AG09309 (cell line): ENCODE data around the gene AKTIP.

Experiments
- DNase-seq: peaks from one replicate; pipeline ENCODE4 v3.0.0-alpha.2; 2010; ENCODE audit warnings: low read depth
- H3K4me3 ChIP-seq: 2 replicates; pipeline ENCODE4 v1.5.1; 2011; ENCODE audit warnings: mild to moderate bottlenecking, low read depth, low read length, moderate library complexity; ENCODE audit not compliant: control insufficient read depth
- TF ChIP-seq, protein P1 (sequence below): IDR thresholded peaks from 2 replicates; pipeline ENCODE4 v1.5.1; 2011; ENCODE audit warnings: mild to moderate bottlenecking, low read depth, low read length, inconsistent platforms; ENCODE audit not compliant: insufficient read depth, control insufficient read depth; ENCODE audit errors: missing control alignments

AKTIP gene

DNA sequence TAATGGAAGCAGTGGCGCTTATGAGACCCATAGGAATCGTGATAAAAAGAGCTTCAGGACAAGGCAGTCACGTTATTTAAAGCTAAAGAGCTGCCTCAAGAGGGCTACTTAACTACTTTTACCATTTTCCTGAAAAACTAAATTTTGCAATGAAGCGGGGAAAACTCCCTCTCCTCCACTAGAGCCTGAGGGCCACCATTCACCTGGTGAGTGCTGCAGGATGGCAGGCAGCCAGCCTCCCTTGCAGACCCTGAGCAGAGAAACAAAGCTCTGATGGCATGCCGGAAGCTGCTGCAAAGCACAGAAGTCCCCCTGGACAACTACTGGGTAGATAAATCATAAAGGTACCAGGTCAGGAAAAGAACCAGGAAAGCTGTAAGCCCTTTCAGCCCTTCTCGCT lies 8.4 kb downstream of the AKTIP start:
- no peak for DNase-seq
- no peak overlapping the region for H3K4me3 ChIP-seq
- TF ChIP-seq, protein P1, sequence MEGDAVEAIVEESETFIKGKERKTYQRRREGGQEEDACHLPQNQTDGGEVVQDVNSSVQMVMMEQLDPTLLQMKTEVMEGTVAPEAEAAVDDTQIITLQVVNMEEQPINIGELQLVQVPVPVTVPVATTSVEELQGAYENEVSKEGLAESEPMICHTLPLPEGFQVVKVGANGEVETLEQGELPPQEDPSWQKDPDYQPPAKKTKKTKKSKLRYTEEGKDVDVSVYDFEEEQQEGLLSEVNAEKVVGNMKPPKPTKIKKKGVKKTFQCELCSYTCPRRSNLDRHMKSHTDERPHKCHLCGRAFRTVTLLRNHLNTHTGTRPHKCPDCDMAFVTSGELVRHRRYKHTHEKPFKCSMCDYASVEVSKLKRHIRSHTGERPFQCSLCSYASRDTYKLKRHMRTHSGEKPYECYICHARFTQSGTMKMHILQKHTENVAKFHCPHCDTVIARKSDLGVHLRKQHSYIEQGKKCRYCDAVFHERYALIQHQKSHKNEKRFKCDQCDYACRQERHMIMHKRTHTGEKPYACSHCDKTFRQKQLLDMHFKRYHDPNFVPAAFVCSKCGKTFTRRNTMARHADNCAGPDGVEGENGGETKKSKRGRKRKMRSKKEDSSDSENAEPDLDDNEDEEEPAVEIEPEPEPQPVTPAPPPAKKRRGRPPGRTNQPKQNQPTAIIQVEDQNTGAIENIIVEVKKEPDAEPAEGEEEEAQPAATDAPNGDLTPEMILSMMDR: no peak

DNA sequence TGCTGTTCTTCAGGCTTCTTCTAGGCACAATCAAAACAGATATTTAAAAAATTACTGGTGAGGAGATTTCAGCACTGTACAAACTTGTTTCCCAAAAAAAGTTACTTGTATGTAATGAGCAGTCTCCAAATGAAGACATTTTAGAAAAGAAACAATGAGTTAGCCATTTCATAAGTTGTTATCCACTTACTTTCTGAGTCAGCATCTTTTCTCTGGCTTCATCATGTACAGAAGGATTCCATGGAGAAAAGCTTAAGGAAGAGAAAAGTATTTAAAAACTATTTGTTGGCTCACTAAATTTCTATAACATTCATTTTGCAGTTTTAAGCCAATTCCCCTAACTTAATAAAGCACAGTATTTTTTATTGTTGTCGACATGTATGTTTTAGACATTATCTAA lies 10.5 kb downstream of the AKTIP start:
- H3K4me3 ChIP-seq: no peak overlapping the region
- no peak for DNase-seq
- TF ChIP-seq, protein P1: no peak

DNA sequence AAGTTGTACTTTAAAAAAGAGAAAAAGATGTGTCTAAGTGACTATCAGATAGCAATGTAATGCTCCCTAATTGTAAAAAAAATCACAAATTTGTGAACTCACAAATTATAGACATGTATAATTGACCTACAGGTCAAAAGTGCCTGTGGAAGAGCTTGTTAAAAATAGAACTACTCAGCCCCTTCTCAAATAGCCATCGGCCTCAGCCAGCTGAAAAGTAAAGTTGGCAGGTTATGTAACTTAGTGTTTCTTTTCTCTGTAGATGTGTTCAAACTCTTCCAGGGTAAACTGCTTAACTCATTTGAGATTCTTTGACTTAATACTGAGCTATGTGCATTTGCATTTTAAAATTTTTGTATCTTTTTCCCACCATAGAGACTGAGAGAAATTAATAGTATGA lies 13.3 kb downstream of the AKTIP start:
- H3K4me3 ChIP-seq: no peak overlapping the region
- no peak for DNase-seq
- TF ChIP-seq, protein P1: no peak

DNA sequence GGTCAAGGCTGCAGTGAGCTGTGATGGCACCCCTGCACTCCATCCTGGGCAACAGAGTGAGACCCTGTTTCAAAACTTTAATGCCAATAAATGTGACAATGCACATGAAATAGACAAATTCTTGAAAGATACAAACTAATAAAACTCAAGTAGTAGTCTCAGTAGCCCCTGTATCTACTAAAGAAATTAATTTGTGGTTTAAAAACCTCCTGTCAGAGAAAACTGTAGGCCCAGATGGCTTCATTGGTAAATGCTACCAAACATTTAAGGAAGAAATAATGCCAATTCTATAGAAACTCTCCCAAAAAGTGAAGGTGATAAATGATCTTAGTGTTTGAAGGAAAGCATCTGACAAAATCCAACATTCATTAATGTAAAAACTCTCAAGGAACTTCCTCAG lies 16.8 kb downstream of the AKTIP start:
- no peak overlapping the region for H3K4me3 ChIP-seq
- DNase-seq: no peak
- TF ChIP-seq, protein P1: no peak

DNA sequence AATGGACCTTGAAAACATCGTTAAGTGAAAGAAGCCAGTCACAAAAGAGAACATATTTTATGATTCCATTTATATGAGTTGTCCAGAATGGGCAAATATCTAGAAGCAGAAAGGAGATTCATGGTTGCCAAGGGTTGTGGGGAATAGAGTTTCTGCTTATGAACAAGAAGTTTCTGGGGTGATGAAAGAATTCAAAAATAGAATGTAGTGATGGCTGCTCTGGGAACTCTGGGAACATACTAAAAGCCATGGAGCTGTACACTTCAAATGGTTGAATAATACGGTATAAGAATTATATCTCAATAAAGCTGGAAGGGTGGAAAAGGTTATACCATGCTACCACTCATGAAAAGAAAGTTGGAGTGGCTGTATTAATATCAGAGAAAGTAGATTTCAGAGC lies 18.5 kb downstream of the AKTIP start:
- H3K4me3 ChIP-seq: no peak overlapping the region
- TF ChIP-seq, protein P1: no peak
- no peak for DNase-seq

DNA sequence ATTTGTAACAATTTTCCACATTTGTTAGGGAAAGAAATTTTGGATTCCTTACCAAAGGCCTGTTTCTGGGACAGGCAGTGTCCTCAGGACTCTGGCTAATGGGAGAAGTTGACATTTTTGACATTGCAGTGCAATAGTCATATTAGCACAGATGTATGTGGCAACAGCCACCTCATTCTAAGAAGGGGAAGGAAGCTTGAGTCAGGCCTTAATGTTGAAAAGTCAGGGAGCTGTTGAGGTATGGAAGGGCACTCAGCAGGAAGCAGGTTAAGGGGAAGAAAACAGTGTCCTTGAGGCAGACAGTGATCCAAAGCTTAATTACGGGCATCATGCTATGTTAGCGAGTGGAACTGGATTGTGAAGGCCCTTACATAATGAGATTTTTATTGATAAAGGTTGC lies 20.9 kb downstream of the AKTIP start:
- TF ChIP-seq, protein P1: no peak
- no peak for DNase-seq

DNA sequence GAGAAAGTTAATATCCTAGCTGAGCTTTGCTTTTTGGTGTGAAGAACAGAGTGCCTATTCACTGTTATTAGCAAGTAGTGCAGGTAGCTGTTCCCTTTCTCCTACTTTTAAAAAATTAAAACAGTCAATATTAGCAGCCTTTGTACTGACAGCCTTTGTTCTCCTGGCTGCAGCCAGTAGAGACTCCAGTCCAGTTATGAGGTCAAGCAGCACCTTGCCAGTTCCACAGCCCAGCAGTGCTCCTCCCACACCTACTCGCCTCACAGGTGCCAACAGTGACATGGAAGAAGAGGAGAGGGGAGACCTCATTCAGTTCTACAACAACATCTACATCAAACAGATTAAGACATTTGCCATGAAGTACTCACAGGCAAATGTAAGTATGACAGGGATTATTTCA lies 22.6 kb downstream of the AKTIP start:
- TF ChIP-seq, protein P1: no peak
- H3K4me3 ChIP-seq: no peak overlapping the region
- no peak for DNase-seq

More for the DNA sequence above, 20.9 kb downstream of the AKTIP start:
- no peak overlapping the region for H3K4me3 ChIP-seq
